Osteocyte (in vitro differentiated cells): ENCODE measurements around the gene MRPL41. TPM values are rescaled to one million over a fixed set of nuclear protein-coding genes. Genes with fewer than 3 reads are reported as not detected.

ENCODE experiments used
- DNase-seq: peaks from one replicate; pipeline ENCODE4 v3.0.0; 2021; ENCODE audit warnings: mixed read lengths; ENCODE audit not compliant: unreplicated experiment; ENCODE audit errors: extremely low spot score
- H3K27ac Mint-ChIP-seq: one replicate; pipeline ENCODE4 v1.8.0; 2021; ENCODE audit warnings: mild to moderate bottlenecking, mixed read lengths; ENCODE audit not compliant: unreplicated experiment
- H3K27me3 Mint-ChIP-seq: one replicate; pipeline ENCODE4 v1.8.0; 2021; ENCODE audit warnings: mixed read lengths; ENCODE audit not compliant: unreplicated experiment
- H3K36me3 Mint-ChIP-seq: one replicate; pipeline ENCODE4 v1.8.0; 2021; ENCODE audit warnings: mixed read lengths; ENCODE audit not compliant: unreplicated experiment
- H3K4me1 Mint-ChIP-seq: one replicate; pipeline ENCODE4 v1.8.0; 2021; ENCODE audit warnings: mixed read lengths; ENCODE audit not compliant: unreplicated experiment
- H3K4me3 Mint-ChIP-seq: one replicate; pipeline ENCODE4 v1.8.0; 2021; ENCODE audit warnings: mild to moderate bottlenecking, moderate library complexity, mixed read lengths; ENCODE audit not compliant: unreplicated experiment
- H3K9me3 Mint-ChIP-seq: one replicate; pipeline ENCODE4 v1.8.0; 2021; ENCODE audit warnings: mixed read lengths; ENCODE audit not compliant: unreplicated experiment
- CTCF ChIP-seq: fragments of 200-600 bp; sonication (generic); IDR thresholded peaks from 2 replicates; pipeline ENCODE4 v1.5.0; 2021; ENCODE audit warnings: antibody characterized with exemption, mild to moderate bottlenecking, moderate library complexity
- long read RNA-seq: library from polyadenylated mRNA; unstranded; transcript quantifications from one replicate; pipeline ENCODE4 v2.0.0, GENCODE V29; 2021
- total RNA-seq: library from RNA; stranded (reverse); gene quantifications from 2 replicates; pipeline ENCODE4 v1.2.1, GENCODE V29; 2021

The MRPL41 gene
- total RNA-seq: 51.9 and 53.8 TPM in 2 replicates
- long read RNA-seq, partial matches to known transcripts: 0 of 1 reads
- long read RNA-seq, other reads (novel, unspliced or antisense): 0 of 1 reads

- H3K27ac Mint-ChIP-seq: peak within 1 kb of the TSS; percentile 71
- H3K27me3 Mint-ChIP-seq: no peaks in the 10 kb centered on the region
- peak; percentile 59 for TF ChIP-seq CTCF
- peak within 1 kb of the TSS; percentile 78 for H3K4me3 Mint-ChIP-seq
- H3K36me3 Mint-ChIP-seq: peaks cover 16% of the 10 kb centered on the region
- DNase-seq: peak; percentile 96
- peaks cover 20% of the 10 kb centered on the region for H3K4me1 Mint-ChIP-seq
- H3K9me3 Mint-ChIP-seq: no peaks in the 10 kb centered on the region
These were observed at the start of gene MRPL41 for GRCh38 chr9:137551264-137552021. TSS of gene MRPL41 (plus strand) at chr9:137551879. CDS start at chr9:137552082, 203 bp downstream.

DNA sequence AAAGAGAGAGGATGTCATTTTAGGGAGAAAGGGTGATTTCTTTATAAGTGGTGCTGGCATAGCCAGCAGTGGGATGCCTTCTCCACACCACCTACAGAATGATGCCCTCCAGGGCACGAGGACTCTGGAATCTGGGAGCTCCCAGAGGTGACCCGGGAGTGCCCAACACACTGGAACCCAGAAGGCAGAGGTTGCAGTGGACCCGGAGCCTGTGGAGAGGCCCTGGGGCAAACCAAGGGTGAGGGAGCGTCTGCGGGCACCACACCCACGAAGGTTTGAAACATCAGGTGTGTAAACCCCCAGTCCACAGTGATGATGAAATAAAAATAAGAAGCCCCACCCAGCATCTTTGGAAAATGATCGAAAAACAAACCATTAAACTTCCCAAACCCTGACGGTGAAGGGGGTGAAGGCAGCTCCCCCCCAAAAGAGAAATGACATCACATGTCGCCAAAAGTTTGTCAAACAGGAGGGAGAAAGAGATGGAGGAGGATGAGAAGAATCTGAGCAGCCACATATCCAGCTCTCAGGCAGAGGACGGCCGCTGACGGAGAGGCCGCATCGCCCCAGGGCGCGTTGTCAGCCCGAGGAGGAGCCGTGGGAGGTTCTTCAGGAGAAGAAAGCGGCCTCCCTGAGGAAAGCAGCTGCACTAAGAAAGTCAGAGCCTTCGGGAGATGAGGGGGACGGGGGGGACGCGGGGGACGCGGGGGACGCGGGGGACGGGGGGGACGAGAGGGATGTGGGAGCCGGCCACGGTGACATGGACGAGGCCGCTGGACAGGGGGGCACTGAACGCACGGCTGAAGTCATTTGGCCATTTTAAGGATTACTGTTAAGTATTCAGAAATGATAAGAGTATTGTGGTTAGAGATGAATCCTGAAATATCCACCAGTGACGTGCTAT is 49.4 kb upstream of the MRPL41 start:
- Mint-ChIP-seq H3K4me1 (peaks cover 9% of the 10 kb centered on the region), H3K9me3 (no peaks in the 10 kb centered on the region), H3K27ac (peak overlapping the region; percentile 38), H3K4me3 (no peak overlapping the region), H3K36me3 (peaks cover 8% of the 10 kb centered on the region), H3K27me3 (no peaks in the 10 kb centered on the region)
- peak; percentile 88 for DNase-seq
- no peak for TF ChIP-seq CTCF

DNA sequence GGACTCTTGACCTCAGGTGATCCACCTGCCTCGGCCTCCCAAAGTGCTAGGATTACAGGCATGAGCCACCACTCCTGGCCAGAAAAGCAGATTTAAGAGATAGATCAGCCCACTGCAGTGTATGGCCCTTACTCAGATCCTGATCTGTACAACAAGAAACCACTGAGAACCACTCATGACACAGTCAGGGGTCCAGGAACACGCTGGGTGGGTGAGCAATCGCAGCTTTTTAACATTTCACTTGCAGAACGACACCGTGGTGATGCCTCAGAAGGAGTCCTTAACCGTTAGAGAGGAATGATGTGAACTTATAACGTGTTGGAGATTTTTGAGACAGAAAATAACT is 47.3 kb upstream of the MRPL41 start:
- TF ChIP-seq CTCF: no peak
- H3K27ac Mint-ChIP-seq: no peak overlapping the region
- H3K27me3 Mint-ChIP-seq: no peaks in the 10 kb centered on the region
- peaks cover 9% of the 10 kb centered on the region for H3K4me1 Mint-ChIP-seq
- peaks cover 15% of the 10 kb centered on the region for H3K36me3 Mint-ChIP-seq
- peaks cover 1% of the 10 kb centered on the region for H3K9me3 Mint-ChIP-seq
- no peak overlapping the region for H3K4me3 Mint-ChIP-seq
- DNase-seq: no peak

DNA sequence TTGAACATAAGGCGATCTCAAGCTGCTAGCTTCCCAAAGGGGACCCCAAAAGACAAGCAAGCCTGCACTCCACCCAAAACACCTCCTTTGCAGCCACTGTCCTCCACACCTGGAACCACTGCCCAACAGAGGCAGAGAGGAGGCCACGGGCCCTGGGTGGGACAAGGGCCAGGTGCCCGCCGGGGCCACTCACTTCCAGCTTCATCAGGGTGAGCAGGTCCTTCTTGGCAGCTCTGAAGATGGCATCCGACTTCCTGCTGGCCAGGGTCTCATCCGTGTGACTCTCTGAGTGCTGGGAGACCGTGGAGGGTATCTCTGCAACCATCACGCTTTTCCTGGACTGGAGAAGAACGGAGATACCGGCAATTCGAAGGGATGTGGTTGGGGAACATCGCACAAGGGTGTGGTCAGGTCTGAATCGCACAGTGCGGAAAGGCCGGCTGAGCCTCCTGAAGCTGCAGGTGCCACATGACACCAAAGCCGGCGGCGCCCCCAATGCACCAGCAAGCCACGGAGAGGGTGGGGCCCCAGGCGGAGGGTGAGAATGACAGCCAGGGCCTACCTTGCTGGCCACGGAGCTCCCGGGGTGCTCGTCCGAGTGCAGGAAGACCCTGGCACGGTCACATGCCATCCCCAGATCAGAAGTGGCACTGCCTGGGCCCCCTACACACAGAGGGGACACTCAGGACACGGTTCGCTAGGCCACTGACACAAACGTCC is 46.1 kb upstream of the MRPL41 start:
- no peak overlapping the region for H3K4me3 Mint-ChIP-seq
- peaks cover 16% of the 10 kb centered on the region for H3K36me3 Mint-ChIP-seq
- no peak overlapping the region for H3K27ac Mint-ChIP-seq
- no peak for TF ChIP-seq CTCF
- DNase-seq: no peak
- H3K9me3 Mint-ChIP-seq: peaks cover 3% of the 10 kb centered on the region
- peaks cover 9% of the 10 kb centered on the region for H3K4me1 Mint-ChIP-seq
- H3K27me3 Mint-ChIP-seq: no peaks in the 10 kb centered on the region
